SH-SY5Y (cell line): ENCODE measurements around the gene ACSS3.

Source experiments
- GATA2 ChIP-seq: IDR thresholded peaks from 2 replicates; pipeline ENCODE4 v1.6.1; 2011; ENCODE audit warnings: mild to moderate bottlenecking, low read depth, low read length
- GATA3 ChIP-seq: IDR thresholded peaks from 2 replicates; pipeline ENCODE4 v1.6.1; 2011; ENCODE audit warnings: low read depth, mild to moderate bottlenecking, low read length, moderate library complexity

GRCh38 chr12:81159856-81160255, 82.0 kb downstream of the ACSS3 start:
- TF ChIP-seq GATA2 (no peak), GATA3 (no peak)
